ENCODE data around the gene ARHGEF26.
A peak's percentile ranks its signal among the peaks of the same experiment; 100 is the strongest.
"Not testable (repeated sequence)": the region's sequence is repeated elsewhere in the genome, so short reads cannot be mapped to it uniquely, and the experiment has no call there.

The ARHGEF26 gene

DNA sequence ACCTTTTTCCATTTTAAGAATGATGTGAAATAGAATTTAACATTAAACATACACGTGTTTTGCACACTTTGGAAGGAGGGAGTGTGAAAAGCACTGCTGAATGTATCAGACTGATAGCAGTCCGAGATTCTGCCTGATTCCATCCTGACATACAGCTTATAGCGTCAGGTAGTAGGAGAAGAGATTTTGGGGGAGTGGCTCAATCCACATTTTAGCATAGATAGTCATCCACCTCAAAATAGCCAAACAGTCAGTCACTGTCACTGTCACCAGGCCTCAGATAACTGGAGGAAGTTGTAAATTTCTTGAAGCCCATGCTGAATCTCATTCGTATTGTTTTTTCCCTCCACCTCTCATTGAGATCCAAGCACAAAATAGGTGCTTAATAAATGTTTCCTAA, 35.4 kb upstream of the ARHGEF26 start:
- TF ChIP-seq, protein P1, sequence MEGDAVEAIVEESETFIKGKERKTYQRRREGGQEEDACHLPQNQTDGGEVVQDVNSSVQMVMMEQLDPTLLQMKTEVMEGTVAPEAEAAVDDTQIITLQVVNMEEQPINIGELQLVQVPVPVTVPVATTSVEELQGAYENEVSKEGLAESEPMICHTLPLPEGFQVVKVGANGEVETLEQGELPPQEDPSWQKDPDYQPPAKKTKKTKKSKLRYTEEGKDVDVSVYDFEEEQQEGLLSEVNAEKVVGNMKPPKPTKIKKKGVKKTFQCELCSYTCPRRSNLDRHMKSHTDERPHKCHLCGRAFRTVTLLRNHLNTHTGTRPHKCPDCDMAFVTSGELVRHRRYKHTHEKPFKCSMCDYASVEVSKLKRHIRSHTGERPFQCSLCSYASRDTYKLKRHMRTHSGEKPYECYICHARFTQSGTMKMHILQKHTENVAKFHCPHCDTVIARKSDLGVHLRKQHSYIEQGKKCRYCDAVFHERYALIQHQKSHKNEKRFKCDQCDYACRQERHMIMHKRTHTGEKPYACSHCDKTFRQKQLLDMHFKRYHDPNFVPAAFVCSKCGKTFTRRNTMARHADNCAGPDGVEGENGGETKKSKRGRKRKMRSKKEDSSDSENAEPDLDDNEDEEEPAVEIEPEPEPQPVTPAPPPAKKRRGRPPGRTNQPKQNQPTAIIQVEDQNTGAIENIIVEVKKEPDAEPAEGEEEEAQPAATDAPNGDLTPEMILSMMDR (IDR thresholded peaks at IDR 0.05; ENCODE audit: insufficient read depth, low read length, poor library complexity, severe bottlenecking), result no peak

DNA sequence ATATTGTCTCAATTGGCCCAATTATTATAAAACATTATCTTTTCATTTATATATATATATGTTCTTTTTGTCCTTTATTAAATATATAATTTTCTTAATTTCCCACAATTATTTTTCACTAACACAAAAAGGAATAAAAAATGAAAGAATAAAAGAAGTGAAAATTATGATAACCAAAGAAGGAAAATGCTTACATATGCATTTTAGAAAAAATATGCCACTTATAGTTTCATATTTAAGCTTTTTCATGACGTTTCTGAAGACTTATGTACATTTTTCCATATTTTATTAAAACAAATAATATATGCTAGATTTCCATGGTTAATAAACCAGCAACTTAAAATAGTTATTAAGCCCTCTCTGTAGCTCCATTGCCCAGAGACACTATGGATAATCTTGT, 34.9 kb upstream of the ARHGEF26 start:
- H3K4me3 ChIP-seq (replicated peaks; ENCODE audit: low read depth, low read length), result no peak overlapping the region
- no peaks in the 10 kb centered on the region for H3K27me3 ChIP-seq (replicated peaks; ENCODE audit: control insufficient read depth, insufficient read depth, low read length)
- DNase-seq (ENCODE audit: extremely low read depth, insufficient read length), result no peak
- TF ChIP-seq, protein P1 (IDR thresholded peaks at IDR 0.05; ENCODE audit: insufficient read depth, low read length, poor library complexity, severe bottlenecking), result no peak
- H3K36me3 ChIP-seq (ENCODE audit: control insufficient read depth, insufficient read depth, low read length), result no peaks in the 10 kb centered on the region

More for the DNA sequence above, 35.4 kb upstream of the ARHGEF26 start:
- DNase-seq (ENCODE audit: extremely low read depth, insufficient read length), result no peak
- Histone ChIP-seq H3K36me3 (ENCODE audit: control insufficient read depth, insufficient read depth, low read length) (no peaks in the 10 kb centered on the region), H3K27me3 (replicated peaks; ENCODE audit: control insufficient read depth, insufficient read depth, low read length) (no peaks in the 10 kb centered on the region), H3K4me3 (replicated peaks; ENCODE audit: low read depth, low read length) (no peak overlapping the region)

DNA sequence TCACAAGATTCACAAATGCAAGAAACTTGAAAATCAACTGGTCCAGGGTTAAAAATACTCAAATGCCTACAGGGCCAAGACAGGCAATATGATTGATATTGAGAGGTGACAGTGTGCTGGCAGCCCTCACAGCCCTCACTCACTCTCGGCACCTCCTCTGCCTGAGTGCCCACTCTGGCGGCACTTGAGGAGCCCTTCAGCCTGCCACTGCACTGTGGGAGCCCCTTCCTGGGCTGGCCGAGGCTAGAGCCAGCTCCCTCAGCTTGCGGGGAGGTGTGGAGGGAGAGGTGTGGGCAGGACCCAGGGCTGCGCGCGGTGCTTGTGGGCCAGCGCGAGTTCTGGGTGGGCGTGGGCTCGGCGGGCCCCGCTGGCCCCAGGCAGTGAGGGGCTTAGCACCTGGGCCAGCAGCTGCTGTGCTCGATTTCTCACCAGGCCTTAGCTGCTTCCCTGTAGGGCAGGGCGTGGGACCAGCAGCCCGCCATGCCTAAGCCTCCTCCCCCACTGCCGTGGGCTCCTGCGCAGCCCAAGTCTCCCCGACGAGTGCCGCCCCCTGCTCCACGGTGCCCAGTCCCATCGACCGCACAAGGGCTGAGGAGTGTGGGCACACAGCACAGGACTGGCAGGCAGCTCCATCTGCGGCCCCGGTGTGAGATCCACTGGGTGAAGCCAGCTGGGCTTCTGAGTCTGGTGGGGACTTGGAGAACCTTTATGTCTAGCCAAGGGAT, 33.3 kb upstream of the ARHGEF26 start:
- H3K4me3 ChIP-seq (replicated peaks; ENCODE audit: low read depth, low read length); H3K36me3 ChIP-seq (ENCODE audit: control insufficient read depth, insufficient read depth, low read length); DNase-seq (ENCODE audit: extremely low read depth, insufficient read length); H3K27me3 ChIP-seq (replicated peaks; ENCODE audit: control insufficient read depth, insufficient read depth, low read length): not testable (repeated sequence)

DNA sequence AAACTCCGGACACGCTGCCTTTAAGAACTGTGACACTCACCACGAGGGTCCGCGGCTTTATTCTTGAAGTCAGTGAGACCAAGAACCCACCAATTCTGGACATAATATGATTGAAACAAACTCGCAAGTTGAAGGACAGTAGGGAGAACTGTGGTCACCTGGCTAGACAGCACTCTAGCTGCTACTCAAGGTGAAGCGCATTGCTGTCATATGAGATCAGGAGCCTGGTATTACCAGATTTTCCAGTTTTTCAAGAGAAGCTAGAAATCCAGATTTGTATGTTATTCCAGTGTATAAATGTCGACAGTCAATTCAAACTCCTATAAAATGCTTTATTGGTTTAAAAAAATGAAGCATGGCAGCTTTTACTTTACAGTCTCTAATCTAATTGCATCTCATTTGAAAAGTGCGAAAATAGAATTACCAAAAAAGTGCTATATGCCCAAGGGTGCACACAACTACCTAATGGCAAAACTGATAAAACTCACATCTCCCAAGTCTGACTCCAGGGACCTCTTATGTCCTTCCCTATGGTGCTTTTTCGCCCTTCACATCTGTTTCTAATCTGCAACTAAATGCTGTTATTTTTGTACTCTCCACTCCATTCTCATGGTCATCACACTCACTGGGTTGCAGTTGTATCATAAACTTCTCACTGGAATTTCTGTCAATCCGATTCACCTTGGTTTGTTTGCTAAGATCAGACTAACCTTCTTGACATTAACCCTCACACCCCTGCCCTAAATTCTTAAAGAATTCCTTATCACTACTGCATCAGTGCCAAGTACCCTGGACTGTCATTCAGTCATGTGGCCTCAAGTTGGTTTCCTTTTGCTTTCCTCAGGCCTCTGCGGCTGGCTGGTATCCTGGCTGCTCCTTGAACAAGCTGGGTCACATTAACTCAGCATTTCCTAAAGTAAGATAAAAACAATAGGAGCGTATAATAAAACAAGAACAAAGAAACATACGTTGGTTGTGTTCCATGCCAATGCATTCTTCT, 31.5 kb upstream of the ARHGEF26 start:
- DNase-seq (ENCODE audit: extremely low read depth, insufficient read length), result no peak
- H3K4me3 ChIP-seq (replicated peaks; ENCODE audit: low read depth, low read length), result no peak overlapping the region
- TF ChIP-seq, protein P1 (IDR thresholded peaks at IDR 0.05; ENCODE audit: insufficient read depth, low read length, poor library complexity, severe bottlenecking), result no peak

DNA sequence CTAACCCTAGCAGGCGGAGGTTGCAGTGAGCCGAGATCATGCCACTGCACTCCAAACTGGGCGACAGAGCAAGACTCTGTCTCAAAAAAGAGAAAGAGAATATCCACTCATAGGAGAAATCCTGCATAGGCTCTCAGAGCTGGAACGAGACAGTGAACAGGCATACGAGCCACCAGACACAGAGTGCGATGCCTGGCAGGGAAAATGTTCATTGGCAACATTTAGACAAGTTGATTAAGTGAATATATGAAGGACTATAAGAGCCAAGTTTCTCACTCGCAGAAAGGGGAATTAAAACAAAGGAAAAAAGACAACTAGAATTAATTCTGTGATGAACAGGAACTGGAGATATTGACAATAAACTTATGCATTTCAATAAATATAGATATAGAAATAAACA, 27.1 kb upstream of the ARHGEF26 start:
- Histone ChIP-seq H3K36me3 (ENCODE audit: control insufficient read depth, insufficient read depth, low read length) (no peaks in the 10 kb centered on the region), H3K27me3 (replicated peaks; ENCODE audit: control insufficient read depth, insufficient read depth, low read length) (no peaks in the 10 kb centered on the region), H3K4me3 (replicated peaks; ENCODE audit: low read depth, low read length) (no peak overlapping the region)
- TF ChIP-seq, protein P1 (IDR thresholded peaks at IDR 0.05; ENCODE audit: insufficient read depth, low read length, poor library complexity, severe bottlenecking), result no peak
- no peak for DNase-seq (ENCODE audit: extremely low read depth, insufficient read length)

More for the DNA sequence above, 31.5 kb upstream of the ARHGEF26 start:
- Histone ChIP-seq H3K27me3 (replicated peaks; ENCODE audit: control insufficient read depth, insufficient read depth, low read length) (no peaks in the 10 kb centered on the region), H3K36me3 (ENCODE audit: control insufficient read depth, insufficient read depth, low read length) (no peaks in the 10 kb centered on the region)

DNA sequence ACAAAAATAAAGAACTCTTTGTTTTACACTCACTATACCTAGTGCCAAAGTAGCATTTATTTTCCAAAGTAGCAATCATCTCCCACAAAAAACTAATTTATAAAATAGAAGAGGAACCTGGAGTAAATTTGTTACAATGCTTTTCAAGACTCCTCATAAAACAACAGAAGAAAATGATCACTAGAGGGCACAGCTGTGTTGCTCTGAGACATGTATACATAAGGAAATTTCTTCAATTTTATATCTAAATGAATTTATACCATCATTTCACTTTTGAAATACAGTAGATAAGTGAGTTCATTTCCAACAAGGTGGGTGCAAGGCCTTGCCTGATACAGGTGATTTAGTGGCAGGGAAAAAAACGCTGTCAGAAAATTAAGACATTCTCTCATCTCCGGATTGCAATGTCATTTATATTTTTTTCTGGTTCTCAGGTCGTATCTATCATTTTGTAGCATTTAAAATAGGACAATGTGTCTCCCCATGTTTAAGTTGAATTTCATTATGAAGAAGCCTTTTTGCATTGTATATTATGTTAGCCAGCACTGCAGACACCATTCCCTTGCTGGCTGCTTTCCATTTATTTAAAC, 25.3 kb upstream of the ARHGEF26 start:
- Histone ChIP-seq H3K36me3 (ENCODE audit: control insufficient read depth, insufficient read depth, low read length) (no peaks in the 10 kb centered on the region), H3K27me3 (replicated peaks; ENCODE audit: control insufficient read depth, insufficient read depth, low read length) (no peaks in the 10 kb centered on the region), H3K4me3 (replicated peaks; ENCODE audit: low read depth, low read length) (no peak overlapping the region)
- DNase-seq (ENCODE audit: extremely low read depth, insufficient read length), result no peak
- TF ChIP-seq, protein P1 (IDR thresholded peaks at IDR 0.05; ENCODE audit: insufficient read depth, low read length, poor library complexity, severe bottlenecking), result peak; percentile 31
